Stimulated activated naive CD8-positive, alpha-beta T cell treated with anti-CD3 and anti-CD28 coated beads, Interleukin-15, Interleukin-2, amounts not matched to agents 100 ng/mL and 50 ng/mL, for 24 hours (primary cell): ENCODE results near the gene LTBP4.

Experiments
- H3K27ac Mint-ChIP-seq: one replicate; pipeline ENCODE4 v1.8.0; 2021; ENCODE audit warnings: mild to moderate bottlenecking, mixed read lengths
- H3K27me3 Mint-ChIP-seq: one replicate; pipeline ENCODE4 v1.8.0; 2021; ENCODE audit warnings: mixed read lengths
- H3K36me3 Mint-ChIP-seq: one replicate; pipeline ENCODE4 v1.8.0; 2021; ENCODE audit warnings: low read depth, mixed read lengths
- H3K4me1 Mint-ChIP-seq: one replicate; pipeline ENCODE4 v1.8.0; 2021; ENCODE audit warnings: low read depth, mixed read lengths
- H3K4me3 Mint-ChIP-seq: one replicate; pipeline ENCODE4 v1.8.0; 2021; ENCODE audit warnings: mild to moderate bottlenecking, mixed read lengths
- H3K9me3 Mint-ChIP-seq: one replicate; pipeline ENCODE4 v1.8.0; 2021; ENCODE audit warnings: mixed read lengths

LTBP4 gene

DNA sequence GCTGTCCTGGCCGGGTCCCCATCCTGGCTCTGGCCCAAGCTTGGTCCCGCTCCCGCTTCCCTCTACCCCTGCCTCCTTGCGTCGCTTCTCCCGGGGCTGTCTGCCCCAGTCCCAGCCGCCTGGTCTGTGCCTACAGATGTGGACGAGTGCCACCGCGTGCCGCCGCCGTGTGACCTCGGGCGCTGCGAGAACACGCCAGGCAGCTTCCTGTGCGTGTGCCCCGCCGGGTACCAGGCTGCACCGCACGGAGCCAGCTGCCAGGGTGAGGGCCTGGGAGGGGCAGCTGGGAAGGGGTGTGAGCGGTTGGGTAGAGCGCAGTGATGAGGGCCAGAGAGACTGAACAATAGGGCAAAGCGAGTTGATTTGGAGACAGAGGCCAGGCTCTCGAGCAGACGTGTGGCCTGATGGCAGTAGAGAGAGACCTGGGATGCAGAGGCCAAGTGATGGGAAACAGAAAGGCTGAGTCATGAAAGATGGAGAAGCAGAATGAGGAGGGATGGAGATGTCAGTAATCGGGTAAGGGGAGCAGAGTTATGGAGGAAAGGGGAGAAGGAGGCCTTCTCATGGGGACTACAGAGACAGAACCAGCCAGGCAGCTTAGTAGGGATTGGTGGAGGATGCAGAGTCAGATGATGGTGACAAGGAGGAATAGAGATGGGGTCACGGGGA, 9.4 kb downstream of the LTBP4 start:
- H3K4me1 Mint-ChIP-seq: peaks cover 78% of the 10 kb centered on the region
- H3K4me3 Mint-ChIP-seq: peak overlapping the region; percentile 85
- H3K27ac Mint-ChIP-seq: peak overlapping the region; percentile 93
- peaks cover 5% of the 10 kb centered on the region for H3K36me3 Mint-ChIP-seq
- no peaks in the 10 kb centered on the region for H3K9me3 Mint-ChIP-seq
- H3K27me3 Mint-ChIP-seq: no peaks in the 10 kb centered on the region

DNA sequence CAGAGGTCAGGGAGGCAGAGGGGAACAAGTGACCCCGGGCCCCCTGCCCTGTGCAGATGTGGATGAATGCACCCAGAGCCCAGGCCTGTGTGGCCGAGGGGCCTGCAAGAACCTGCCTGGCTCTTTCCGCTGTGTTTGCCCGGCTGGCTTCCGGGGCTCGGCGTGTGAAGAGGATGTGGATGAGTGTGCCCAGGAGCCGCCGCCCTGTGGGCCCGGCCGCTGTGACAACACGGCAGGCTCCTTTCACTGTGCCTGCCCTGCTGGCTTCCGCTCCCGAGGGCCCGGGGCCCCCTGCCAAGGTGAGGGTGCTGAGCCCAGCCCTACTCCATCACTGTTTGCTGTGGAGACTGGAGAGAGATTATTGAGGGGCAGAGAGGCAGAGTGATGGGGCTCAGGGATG, 9.9 kb downstream of the LTBP4 start:
- Mint-ChIP-seq H3K4me3 (peak overlapping the region; percentile 85), H3K27me3 (no peaks in the 10 kb centered on the region), H3K27ac (peak overlapping the region; percentile 93), H3K36me3 (peaks cover 10% of the 10 kb centered on the region), H3K4me1 (peaks cover 78% of the 10 kb centered on the region), H3K9me3 (no peaks in the 10 kb centered on the region)

DNA sequence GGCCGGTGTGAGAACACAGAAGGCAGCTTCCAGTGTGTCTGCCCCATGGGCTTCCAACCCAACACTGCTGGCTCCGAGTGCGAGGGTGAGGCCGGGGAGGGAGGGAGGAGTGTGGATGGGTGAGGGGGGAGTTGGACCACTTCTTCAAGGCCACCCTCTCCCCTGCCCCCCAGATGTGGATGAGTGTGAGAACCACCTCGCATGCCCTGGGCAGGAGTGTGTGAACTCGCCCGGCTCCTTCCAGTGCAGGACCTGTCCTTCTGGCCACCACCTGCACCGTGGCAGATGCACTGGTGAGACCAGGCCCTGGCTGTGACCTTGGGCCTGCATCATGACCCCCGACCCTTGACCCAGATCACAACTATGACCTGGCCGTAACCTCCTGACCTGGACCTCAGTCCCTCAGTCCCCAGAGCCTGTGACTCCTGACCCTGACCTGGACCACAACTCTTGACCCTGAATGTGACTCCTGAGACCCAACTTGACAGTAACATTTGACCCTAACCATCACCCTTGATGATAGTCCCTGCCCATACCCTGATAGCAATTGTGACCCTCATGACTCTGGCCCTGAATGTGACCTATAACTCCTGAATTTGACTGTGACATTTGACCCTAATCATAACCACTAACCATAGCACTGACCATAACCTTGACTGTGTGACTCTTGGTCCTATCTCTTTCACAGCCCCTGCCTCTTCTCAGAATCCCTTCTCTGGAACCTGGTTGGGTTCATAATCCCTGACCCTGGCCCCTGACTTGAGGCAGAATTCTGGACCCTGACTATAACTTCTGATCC, 10.9 kb downstream of the LTBP4 start:
- Mint-ChIP-seq H3K9me3 (no peaks in the 10 kb centered on the region), H3K27ac (peak overlapping the region; percentile 59), H3K27me3 (no peaks in the 10 kb centered on the region), H3K4me1 (peaks cover 77% of the 10 kb centered on the region), H3K36me3 (peaks cover 18% of the 10 kb centered on the region), H3K4me3 (peak overlapping the region; percentile 50)

DNA sequence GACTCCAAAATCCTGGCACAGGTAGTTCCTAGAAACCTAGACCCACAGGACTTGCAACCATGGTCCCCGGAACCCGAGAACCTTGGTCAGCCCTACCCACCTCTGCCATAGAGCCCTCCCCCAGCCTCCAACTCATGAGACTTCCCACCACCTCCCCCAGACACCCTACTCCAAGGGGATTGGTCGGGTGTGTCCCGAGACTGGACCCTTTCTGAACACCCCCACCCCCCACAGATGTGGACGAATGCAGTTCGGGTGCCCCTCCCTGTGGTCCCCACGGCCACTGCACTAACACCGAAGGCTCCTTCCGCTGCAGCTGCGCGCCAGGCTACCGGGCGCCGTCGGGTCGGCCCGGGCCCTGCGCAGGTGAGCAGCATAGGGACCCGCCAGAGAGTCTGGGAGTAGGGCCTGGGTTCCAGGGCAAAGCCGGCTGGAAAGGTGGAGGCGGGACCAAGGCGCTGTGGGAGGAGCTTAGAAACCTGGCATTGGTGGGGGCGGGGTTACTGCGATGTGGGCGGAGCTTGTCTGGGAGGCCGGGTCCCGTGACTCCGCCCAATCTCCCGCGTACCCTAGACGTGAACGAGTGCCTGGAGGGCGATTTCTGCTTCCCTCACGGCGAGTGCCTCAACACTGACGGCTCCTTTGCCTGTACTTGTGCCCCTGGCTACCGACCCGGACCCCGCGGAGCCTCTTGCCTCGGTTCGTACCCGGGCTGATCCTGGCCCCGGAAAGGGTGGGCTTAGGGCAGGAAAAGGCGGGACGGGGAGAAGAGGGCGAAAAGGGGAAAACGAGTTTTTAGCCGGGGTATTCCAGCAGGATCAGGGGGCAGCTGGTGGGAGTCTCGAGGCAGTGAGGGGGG, 11.9 kb downstream of the LTBP4 start:
- Mint-ChIP-seq H3K4me3 (peak overlapping the region; percentile 90), H3K36me3 (peaks cover 23% of the 10 kb centered on the region), H3K27ac (peak overlapping the region; percentile 98), H3K9me3 (no peaks in the 10 kb centered on the region), H3K27me3 (no peaks in the 10 kb centered on the region), H3K4me1 (peaks cover 72% of the 10 kb centered on the region)

DNA sequence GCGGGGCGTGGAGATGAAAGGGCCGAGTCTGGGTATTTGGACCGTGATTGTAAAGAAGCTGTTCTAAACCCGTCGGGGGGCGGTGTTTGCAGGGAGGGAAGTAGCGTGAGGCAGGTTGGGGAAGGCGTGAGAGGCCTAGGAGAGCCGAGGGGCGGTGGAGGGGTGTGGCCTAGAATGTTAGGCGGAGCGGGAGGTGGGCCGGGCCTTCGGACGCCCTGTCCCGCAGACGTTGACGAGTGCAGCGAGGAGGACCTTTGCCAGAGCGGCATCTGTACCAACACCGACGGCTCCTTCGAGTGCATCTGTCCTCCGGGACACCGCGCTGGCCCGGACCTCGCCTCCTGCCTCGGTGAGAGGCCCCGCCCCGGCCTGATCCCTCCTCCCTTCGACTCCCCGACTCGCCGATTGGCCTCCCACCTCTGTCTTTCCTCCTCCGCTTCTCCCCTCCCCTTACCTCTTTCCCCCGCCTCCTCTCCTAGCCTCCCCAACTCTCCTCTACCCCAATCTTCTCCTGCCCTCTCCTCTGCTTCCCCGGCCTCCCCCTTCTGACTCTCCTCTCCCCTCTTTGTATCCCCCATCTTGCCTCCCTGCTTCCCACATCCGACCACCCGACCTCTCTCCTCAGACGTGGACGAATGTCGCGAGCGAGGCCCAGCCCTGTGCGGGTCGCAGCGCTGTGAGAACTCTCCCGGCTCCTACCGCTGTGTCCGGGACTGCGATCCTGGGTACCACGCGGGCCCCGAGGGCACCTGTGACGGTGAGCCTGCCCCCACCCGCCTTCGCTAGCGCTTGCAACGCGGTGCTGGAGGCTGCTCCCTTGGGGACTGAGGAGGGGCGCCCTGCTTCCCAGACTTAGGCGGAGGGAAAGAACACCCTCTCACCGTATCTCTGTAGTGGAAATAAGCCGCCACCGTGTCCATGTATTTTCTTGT, 12.8 kb downstream of the LTBP4 start:
- Mint-ChIP-seq H3K4me3 (peak overlapping the region; percentile 90), H3K36me3 (peaks cover 31% of the 10 kb centered on the region), H3K27me3 (no peaks in the 10 kb centered on the region), H3K9me3 (no peaks in the 10 kb centered on the region), H3K4me1 (peaks cover 66% of the 10 kb centered on the region), H3K27ac (peak overlapping the region; percentile 98)

DNA sequence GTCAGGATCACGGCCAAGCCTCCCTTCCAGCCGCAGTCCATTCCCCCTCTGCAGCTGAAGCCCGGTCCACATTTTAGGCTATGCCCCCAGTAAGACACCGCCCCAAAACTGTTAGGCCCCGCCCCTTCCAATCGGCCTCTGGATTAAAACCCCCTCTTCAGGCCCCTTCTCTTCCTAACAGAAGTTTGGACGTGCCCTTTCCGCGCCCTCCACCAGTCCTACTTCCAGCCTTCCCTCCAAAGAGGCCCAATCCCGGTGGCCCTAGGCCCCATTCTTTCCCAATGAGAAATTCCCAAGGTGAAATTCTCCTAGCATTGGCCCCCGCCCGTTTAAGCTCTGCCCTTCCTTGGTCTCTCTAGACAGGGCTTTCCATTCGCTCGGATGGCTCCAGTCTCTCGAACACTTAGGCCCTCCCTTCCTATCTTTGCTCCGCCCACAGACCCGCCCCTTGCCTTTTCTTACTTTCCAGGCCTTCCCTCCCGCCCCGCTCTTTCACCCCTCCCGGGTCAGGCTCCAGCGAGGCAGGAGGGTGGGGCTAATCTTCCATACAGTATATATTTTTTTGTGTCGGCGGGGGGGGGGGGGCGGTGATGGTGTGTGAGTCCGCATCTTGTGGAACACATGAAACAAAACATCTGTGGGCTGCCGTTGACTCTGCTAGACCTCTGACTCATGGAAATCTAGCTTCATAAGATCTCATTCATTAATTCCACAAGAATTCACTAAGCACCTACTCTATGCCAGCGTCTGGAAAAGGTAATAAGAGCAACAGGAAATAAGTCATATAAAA, 13.6 kb downstream of the LTBP4 start:
- H3K27me3 Mint-ChIP-seq: no peaks in the 10 kb centered on the region
- no peaks in the 10 kb centered on the region for H3K9me3 Mint-ChIP-seq
- H3K4me1 Mint-ChIP-seq: peaks cover 68% of the 10 kb centered on the region
- H3K4me3 Mint-ChIP-seq: peak overlapping the region; percentile 90
- peak overlapping the region; percentile 98 for H3K27ac Mint-ChIP-seq
- H3K36me3 Mint-ChIP-seq: peaks cover 40% of the 10 kb centered on the region

DNA sequence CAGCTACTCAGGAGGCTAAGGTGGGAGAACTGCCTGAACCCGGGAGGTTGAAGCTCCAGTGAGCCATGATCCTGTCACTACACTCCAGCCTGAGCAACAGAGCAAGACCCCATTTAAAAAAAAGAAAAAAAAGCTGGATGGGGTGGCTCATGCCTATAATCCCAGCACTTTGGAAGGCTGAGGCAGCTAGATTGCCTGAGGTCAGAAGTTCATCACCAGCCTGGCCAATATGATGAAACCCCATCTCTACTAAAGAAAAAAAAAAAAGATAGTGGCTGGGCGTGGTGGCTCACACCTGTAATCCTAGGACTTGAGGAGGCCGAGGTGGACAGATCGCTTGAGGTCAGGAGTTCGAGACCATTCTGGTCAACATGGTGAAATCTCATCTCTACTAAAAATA, 15.0 kb downstream of the LTBP4 start:
- Mint-ChIP-seq H3K4me1 (peaks cover 58% of the 10 kb centered on the region), H3K27me3 (no peaks in the 10 kb centered on the region), H3K9me3 (no peaks in the 10 kb centered on the region), H3K4me3 (peak overlapping the region; percentile 90), H3K36me3 (peaks cover 49% of the 10 kb centered on the region), H3K27ac (peak overlapping the region; percentile 98)

DNA sequence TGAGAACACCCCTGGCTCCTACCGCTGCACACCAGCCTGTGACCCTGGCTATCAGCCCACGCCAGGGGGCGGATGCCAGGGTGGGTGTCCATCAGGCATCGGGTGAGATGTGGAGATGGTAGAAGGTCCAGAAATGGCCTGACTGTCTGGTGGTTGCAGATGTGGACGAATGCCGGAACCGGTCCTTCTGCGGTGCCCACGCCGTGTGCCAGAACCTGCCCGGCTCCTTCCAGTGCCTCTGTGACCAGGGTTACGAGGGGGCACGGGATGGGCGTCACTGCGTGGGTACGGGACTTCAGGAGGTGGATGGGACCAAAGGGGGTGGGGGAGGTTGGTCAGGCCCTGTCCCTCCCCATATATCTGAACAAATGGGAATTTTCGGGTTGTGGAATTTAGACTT, 15.8 kb downstream of the LTBP4 start:
- H3K27me3 Mint-ChIP-seq: no peaks in the 10 kb centered on the region
- no peak overlapping the region for H3K4me3 Mint-ChIP-seq
- H3K27ac Mint-ChIP-seq: peak overlapping the region; percentile 98
- peaks cover 56% of the 10 kb centered on the region for H3K4me1 Mint-ChIP-seq
- H3K36me3 Mint-ChIP-seq: peaks cover 55% of the 10 kb centered on the region
- H3K9me3 Mint-ChIP-seq: no peaks in the 10 kb centered on the region

DNA sequence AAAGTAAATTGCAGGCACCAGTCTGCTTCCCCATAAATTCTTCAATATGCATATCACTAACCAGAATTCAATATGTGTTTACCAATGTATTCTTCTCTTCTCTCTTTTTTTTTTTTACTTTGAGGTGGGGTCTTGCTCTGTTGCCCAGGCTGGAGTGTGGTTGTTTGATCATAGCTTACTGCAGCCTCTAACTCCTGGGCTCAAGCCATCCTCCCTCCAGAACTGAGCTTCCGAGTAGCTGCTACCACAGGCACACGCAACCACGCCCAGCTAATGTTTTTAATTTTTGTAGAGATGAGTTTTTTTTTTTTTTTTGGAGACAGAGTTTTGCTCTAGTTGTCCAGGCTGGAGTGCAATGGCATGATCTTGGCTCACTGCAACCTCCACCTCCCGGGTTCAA, 16.8 kb downstream of the LTBP4 start:
- H3K4me3 Mint-ChIP-seq: no peak overlapping the region
- no peaks in the 10 kb centered on the region for H3K27me3 Mint-ChIP-seq
- H3K27ac Mint-ChIP-seq: peak overlapping the region; percentile 65
- peaks cover 49% of the 10 kb centered on the region for H3K4me1 Mint-ChIP-seq
- H3K36me3 Mint-ChIP-seq: peaks cover 58% of the 10 kb centered on the region
- no peaks in the 10 kb centered on the region for H3K9me3 Mint-ChIP-seq

DNA sequence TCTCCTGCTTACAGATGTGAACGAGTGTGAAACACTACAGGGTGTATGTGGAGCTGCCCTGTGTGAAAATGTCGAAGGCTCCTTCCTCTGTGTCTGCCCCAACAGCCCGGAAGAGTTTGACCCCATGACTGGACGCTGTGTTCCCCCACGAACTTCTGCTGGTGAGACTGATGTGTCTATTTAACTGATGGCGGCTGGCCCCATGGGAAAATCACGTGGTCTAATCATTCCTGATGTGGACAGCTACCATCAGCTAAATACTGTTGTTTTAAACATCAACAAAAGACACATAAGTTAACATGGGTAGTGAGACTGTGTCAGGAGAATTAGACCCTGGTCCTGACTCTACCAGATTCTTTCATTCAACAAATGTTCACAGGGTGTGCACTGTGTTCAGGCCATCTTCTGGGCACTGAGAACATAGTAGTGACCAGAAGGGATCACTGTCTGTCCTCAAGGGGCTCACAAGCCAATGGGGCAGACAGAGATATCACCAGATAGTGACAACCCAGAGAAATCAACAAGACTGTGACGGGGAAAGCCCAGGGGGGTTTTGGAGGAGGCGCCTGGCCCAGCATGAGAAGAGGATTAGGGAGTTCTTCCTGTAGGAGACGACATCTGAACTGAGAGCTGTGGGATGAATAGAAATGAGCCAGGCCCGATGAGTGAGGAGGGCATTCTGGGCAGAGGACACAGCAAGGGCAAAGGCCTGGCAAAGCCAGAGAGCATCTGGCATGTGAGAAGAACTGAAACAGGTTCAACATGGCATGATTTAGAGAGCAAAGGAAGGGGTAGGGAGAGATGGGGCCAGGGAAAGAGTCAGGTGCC, 18.4 kb downstream of the LTBP4 start:
- H3K9me3 Mint-ChIP-seq: no peaks in the 10 kb centered on the region
- H3K36me3 Mint-ChIP-seq: peaks cover 68% of the 10 kb centered on the region
- peak overlapping the region; percentile 85 for H3K27ac Mint-ChIP-seq
- no peak overlapping the region for H3K4me3 Mint-ChIP-seq
- no peaks in the 10 kb centered on the region for H3K27me3 Mint-ChIP-seq
- H3K4me1 Mint-ChIP-seq: peaks cover 40% of the 10 kb centered on the region

DNA sequence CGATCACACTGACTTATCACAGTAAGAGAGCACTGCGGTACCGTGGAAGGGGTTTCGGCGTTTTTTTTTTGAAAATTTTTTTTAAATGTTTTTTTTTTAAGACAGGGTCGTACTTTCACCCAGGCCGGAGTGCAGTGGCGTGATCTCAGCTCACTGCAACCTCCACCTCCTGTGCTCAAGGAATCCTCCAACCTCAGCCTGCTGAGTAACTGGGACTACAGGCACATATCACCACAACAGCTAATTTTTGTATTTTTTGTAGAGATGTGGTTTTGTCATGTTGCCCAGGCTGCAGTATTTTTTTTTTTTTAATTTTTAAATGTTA, 19.0 kb downstream of the LTBP4 start:
- Mint-ChIP-seq H3K4me3 (no peak overlapping the region), H3K27ac (peak overlapping the region; percentile 85), H3K9me3 (no peaks in the 10 kb centered on the region), H3K27me3 (no peaks in the 10 kb centered on the region), H3K4me1 (peaks cover 35% of the 10 kb centered on the region), H3K36me3 (peaks cover 73% of the 10 kb centered on the region)

DNA sequence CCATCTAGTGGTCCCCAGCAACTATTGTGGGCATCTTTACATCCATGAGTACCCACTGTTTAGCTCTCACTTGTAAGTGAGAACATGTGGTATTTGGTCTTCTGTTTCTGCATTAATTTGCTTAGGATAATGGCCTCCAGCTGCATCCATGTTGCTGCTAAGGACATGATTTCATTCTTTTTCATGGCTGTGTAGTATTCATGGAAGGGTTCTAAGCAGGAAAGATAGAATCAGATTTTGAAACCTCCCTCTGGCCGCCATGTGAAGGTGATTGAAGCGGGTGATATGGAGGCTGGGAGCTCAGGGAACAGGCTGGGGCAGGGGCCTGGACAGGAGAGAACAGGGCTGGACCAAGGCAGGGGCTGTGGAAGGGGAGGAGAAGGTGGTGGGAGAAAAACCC, 20.1 kb downstream of the LTBP4 start:
- H3K4me1 Mint-ChIP-seq: peaks cover 27% of the 10 kb centered on the region
- no peak overlapping the region for H3K4me3 Mint-ChIP-seq
- H3K36me3 Mint-ChIP-seq: peaks cover 71% of the 10 kb centered on the region
- no peaks in the 10 kb centered on the region for H3K9me3 Mint-ChIP-seq
- peak overlapping the region; percentile 28 for H3K27ac Mint-ChIP-seq
- H3K27me3 Mint-ChIP-seq: no peaks in the 10 kb centered on the region
